Spleen (tissue), 7 donors: ENCODE data around the gene ALAD.
"Not testable (repeated sequence)": the region's sequence is repeated elsewhere in the genome, so short reads cannot be mapped to it uniquely, and the experiment has no call there.

ENCODE experiments used
- CTCF ChIP-seq, 11 experiments: fragments of 200-600 bp in 7 of 11; fragments of 450-650 bp in 4 of 11; sonication (generic) in 4 of 11; IDR thresholded peaks in 8 of 11; conservative IDR thresholded peaks in 3 of 11; 1 replicate in 7 of 11; 2 replicates in 4 of 11; pipeline versions ENCODE4 v1.4.0 to v1.8.0; 2016 to 2021; ENCODE audit warnings: antibody characterized with exemption in 11 of 11, inconsistent platforms in 4 of 11, mild to moderate bottlenecking in 1 of 11
- POLR2A ChIP-seq, 3 donors: fragments of 450-650 bp; IDR thresholded peaks; one replicate each; pipeline ENCODE4 v1.5.1; 2017; ENCODE audit warnings: antibody characterized with exemption in 3 of 3, mild to moderate bottlenecking in 1 of 3
- donor health status: DM: no; HTN: no; CAD: no; lungs with moderate emphysema.
- donor health status: DM: no; HTN: no; CAD: no.
- donor health status: DM: no; HTN: no; CAD: no.

GRCh38 chr9:113381441-113381840, 19.6 kb downstream of the ALAD start:
- TF ChIP-seq POLR2A (IDR thresholded peaks at IDR 0.05); CTCF (IDR thresholded peaks at IDR 0.05 in 8 of 11, conservative IDR thresholded peaks at IDR 0.05 in 3 of 11): not testable (repeated sequence)
